ENCODE measurements around the gene ALG14. TPM values are rescaled to one million over a fixed set of nuclear protein-coding genes. Genes with fewer than 3 reads are reported as not detected.
A peak's percentile ranks its signal among the peaks of the same experiment; 100 is the strongest.

The ALG14 gene
- total and polyA plus RNA-seq, 2 donors (not counting 1 experiment from before 2014, with no cell fraction given): 3.5 to 3.8 TPM

GRCh38 chr1:94962409-94963265 lies 110.1 kb downstream of the ALG14 start:
- DNase-seq (ENCODE audit: low read depth in 2 of 2): peak; percentile 18 to 65
- Histone ChIP-seq H2AFZ (ENCODE audit: low read length) (peak overlapping the region; percentile 91), H4K20me1 (ENCODE audit: control insufficient read depth, extremely low read depth, insufficient read depth, low read length) (no peaks in the 10 kb centered on the region), H3K27ac (ENCODE audit: insufficient read depth, low read length) (peak overlapping the region; percentile 67), H3K27me3 (ENCODE audit: control insufficient read depth, insufficient read depth, low read length) (no peaks in the 10 kb centered on the region), H3K4me3 (replicated peaks in 1 of 4; ENCODE audit: control extremely low read depth in 1 of 4, insufficient read depth in 1 of 4, low read depth in 3 of 4, low read length in 4 of 4) (peak overlapping the region; percentile 39 to 53 (median 50)), H3K9me3 (ENCODE audit: control insufficient read depth, insufficient read depth, low read depth, low read length) (no peaks in the 10 kb centered on the region), H3K4me2 (ENCODE audit: extremely low read depth, insufficient read depth, low read length) (peak overlapping the region; percentile 95), H3K36me3 (ENCODE audit: control insufficient read depth, insufficient read depth, low read length) (no peaks in the 10 kb centered on the region), H3K79me2 (ENCODE audit: control insufficient read depth, insufficient read depth, low read length) (no peaks in the 10 kb centered on the region), H3K9ac (ENCODE audit: insufficient read depth, low read length) (peak overlapping the region; percentile 54), H3K4me1 (ENCODE audit: control insufficient read depth, extremely low read depth, insufficient read depth, low read length) (no peaks in the 10 kb centered on the region)
- TF ChIP-seq EZH2 (IDR thresholded peaks at IDR 0.05; ENCODE audit: low read length, missing control alignments): no peak
- no peak for TF ChIP-seq CTCF (conservative IDR thresholded peaks at IDR 0.05 in 1 of 2, IDR thresholded peaks at IDR 0.05 in 1 of 2; ENCODE audit: low read depth in 1 of 2, low read length in 2 of 2)

GRCh38 chr1:94961988-94962387 lies 110.8 kb downstream of the ALG14 start:
- Histone ChIP-seq H3K4me2 (ENCODE audit: extremely low read depth, insufficient read depth, low read length) (peak overlapping the region; percentile 95), H3K9me3 (ENCODE audit: control insufficient read depth, insufficient read depth, low read depth, low read length) (no peaks in the 10 kb centered on the region), H4K20me1 (ENCODE audit: control insufficient read depth, extremely low read depth, insufficient read depth, low read length) (no peaks in the 10 kb centered on the region), H2AFZ (ENCODE audit: low read length) (no peak overlapping the region), H3K79me2 (ENCODE audit: control insufficient read depth, insufficient read depth, low read length) (no peaks in the 10 kb centered on the region), H3K36me3 (ENCODE audit: control insufficient read depth, insufficient read depth, low read length) (no peaks in the 10 kb centered on the region), H3K4me1 (ENCODE audit: control insufficient read depth, extremely low read depth, insufficient read depth, low read length) (no peaks in the 10 kb centered on the region), H3K4me3 (replicated peaks in 1 of 4; ENCODE audit: control extremely low read depth in 1 of 4, insufficient read depth in 1 of 4, low read depth in 3 of 4, low read length in 4 of 4) (no peak overlapping the region), H3K27me3 (ENCODE audit: control insufficient read depth, insufficient read depth, low read length) (no peaks in the 10 kb centered on the region), H3K27ac (ENCODE audit: insufficient read depth, low read length) (no peak overlapping the region), H3K9ac (ENCODE audit: insufficient read depth, low read length) (no peak overlapping the region)
- no peak for DNase-seq (ENCODE audit: low read depth in 2 of 2)
- TF ChIP-seq CTCF (conservative IDR thresholded peaks at IDR 0.05 in 1 of 2, IDR thresholded peaks at IDR 0.05 in 1 of 2; ENCODE audit: low read depth in 1 of 2, low read length in 2 of 2) (no peak), EZH2 (IDR thresholded peaks at IDR 0.05; ENCODE audit: low read length, missing control alignments) (no peak)

- H3K9ac ChIP-seq (ENCODE audit: insufficient read depth, low read length): no peak overlapping the region
- no peak overlapping the region for H3K4me3 ChIP-seq (replicated peaks in 1 of 4; ENCODE audit: control extremely low read depth in 1 of 4, insufficient read depth in 1 of 4, low read depth in 3 of 4, low read length in 4 of 4)
- no peaks in the 10 kb centered on the region for H3K27me3 ChIP-seq (ENCODE audit: control insufficient read depth, insufficient read depth, low read length)
- H3K4me1 ChIP-seq (ENCODE audit: control insufficient read depth, extremely low read depth, insufficient read depth, low read length): no peaks in the 10 kb centered on the region
- no peaks in the 10 kb centered on the region for H4K20me1 ChIP-seq (ENCODE audit: control insufficient read depth, extremely low read depth, insufficient read depth, low read length)
- H3K9me3 ChIP-seq (ENCODE audit: control insufficient read depth, insufficient read depth, low read depth, low read length): no peaks in the 10 kb centered on the region
- TF ChIP-seq EZH2 (IDR thresholded peaks at IDR 0.05; ENCODE audit: low read length, missing control alignments) (no peak), CTCF (conservative IDR thresholded peaks at IDR 0.05 in 1 of 2, IDR thresholded peaks at IDR 0.05 in 1 of 2; ENCODE audit: low read depth in 1 of 2, low read length in 2 of 2) (no peak)
- no peak overlapping the region for H2AFZ ChIP-seq (ENCODE audit: low read length)
- no peak overlapping the region for H3K27ac ChIP-seq (ENCODE audit: insufficient read depth, low read length)
- DNase-seq (ENCODE audit: low read depth in 2 of 2): no peak
- no peak overlapping the region for H3K4me2 ChIP-seq (ENCODE audit: extremely low read depth, insufficient read depth, low read length)
- no peaks in the 10 kb centered on the region for H3K36me3 ChIP-seq (ENCODE audit: control insufficient read depth, insufficient read depth, low read length)
- H3K79me2 ChIP-seq (ENCODE audit: control insufficient read depth, insufficient read depth, low read length): no peaks in the 10 kb centered on the region
Observed at GRCh38 chr1:94961582-94961981, 111.2 kb downstream of the ALG14 start.
